CD4-positive, alpha-beta T cell treated with Interleukin-21 for 1 hour (primary cell): ENCODE measurements around the gene EYS.
"Not testable (repeated sequence)": the region's sequence is repeated elsewhere in the genome, so short reads cannot be mapped to it uniquely, and the experiment has no call there.

Experiments used
- DNase-seq: peaks from one replicate; pipeline ENCODE4 v3.0.0-alpha.2; 2020

Gene EYS

DNA sequence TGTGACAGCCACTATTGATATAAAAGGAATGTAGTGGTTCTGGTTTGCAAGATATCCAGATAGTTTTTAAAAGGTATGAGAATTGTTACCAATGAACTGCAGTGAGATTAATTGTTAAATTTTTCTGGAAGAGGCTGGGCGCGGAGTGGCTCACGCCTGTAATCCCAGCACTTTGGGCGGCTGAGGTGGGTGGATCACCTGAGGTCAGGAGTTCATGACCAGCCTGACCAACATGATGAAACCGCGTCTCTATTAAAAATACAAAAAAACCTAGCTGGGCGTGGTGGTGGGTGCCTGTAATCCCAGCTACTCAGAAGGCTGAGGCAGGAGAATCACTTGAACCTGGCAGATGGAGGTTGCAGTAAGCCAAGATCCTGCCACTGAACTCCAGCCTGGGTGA lies 1906.6 kb downstream of the EYS start:
- not testable (repeated sequence) for DNase-seq

- no peak for DNase-seq
These were observed 1907.2 kb downstream of the EYS start for GRCh38 chr6:63799813-63800212.

DNA sequence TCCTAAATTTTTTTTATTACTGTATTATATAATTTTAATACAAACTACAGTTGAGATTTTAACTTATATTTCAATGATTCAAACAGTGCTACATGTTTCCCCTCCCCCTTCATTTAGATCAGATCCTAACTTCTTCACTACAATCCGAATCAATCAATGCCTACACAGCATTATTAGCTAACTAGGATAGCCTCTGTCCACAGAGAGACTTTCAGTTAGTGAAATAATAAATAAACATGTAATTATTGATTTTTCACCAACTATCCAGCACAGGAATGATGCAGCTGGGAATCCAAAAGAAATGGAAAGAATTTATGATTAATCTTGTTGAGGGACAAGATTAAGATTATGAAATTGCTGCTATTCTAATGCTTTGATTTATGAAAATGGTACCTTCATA lies 1907.7 kb downstream of the EYS start:
- no peak for DNase-seq

- DNase-seq, result no peak
These were observed 1908.6 kb downstream of the EYS start for GRCh38 chr6:63798378-63798777.

GRCh38 chr6:63797721-63798120 lies 1909.3 kb downstream of the EYS start:
- DNase-seq, result no peak

GRCh38 chr6:63795826-63796225 lies 1911.2 kb downstream of the EYS start:
- DNase-seq, result no peak

DNA sequence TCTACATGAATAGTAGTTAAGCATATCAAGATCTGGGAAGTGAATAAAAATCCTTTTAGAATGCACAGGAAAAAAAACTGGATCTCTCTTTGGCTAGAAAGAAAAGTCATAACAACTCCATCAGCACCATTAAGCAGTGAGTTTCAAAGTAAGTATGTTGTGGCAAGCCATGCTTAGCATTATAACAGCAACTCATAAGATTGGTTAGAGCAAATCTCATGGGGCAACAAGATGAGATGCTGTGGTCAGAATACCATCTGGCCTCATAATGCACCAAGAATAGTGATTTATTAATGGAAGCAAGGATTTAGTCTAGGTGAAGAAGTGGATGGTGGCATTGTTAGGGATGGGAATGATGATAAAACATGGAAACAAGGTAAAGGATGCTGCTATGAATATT lies 1912.0 kb downstream of the EYS start:
- DNase-seq, result no peak

GRCh38 chr6:63793465-63794137 lies 1913.4 kb downstream of the EYS start:
- no peak for DNase-seq

- DNase-seq, result no peak
These were observed 1914.1 kb downstream of the EYS start for GRCh38 chr6:63792736-63793464.

- no peak for DNase-seq
These were observed 1916.7 kb downstream of the EYS start for GRCh38 chr6:63790334-63790733.

DNA sequence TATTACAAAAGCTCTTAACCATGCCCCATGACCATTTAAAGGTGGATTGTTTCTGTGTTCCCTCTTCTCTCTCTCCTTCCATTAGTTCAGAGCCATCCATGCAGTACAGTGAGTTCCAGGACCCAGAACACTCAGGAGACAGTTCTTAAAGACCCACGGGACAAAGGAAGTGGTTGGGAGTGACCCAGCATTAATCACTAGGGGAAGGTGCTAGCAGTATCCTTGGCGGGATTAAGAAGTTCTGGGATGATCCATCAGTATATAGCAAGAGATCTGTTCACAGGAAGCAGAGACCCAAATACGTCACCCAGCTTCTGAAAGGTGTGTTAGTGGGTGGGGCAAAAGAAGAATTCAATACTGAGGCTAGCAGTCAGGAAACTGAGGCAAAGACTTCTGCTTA lies 1917.3 kb downstream of the EYS start:
- DNase-seq, result no peak

- no peak for DNase-seq
These were observed 1918.5 kb downstream of the EYS start for GRCh38 chr6:63788569-63788968.

GRCh38 chr6:63787021-63787420 lies 1920.0 kb downstream of the EYS start:
- DNase-seq, result no peak

GRCh38 chr6:63785006-63785405 lies 1922.0 kb downstream of the EYS start:
- no peak for DNase-seq

DNA sequence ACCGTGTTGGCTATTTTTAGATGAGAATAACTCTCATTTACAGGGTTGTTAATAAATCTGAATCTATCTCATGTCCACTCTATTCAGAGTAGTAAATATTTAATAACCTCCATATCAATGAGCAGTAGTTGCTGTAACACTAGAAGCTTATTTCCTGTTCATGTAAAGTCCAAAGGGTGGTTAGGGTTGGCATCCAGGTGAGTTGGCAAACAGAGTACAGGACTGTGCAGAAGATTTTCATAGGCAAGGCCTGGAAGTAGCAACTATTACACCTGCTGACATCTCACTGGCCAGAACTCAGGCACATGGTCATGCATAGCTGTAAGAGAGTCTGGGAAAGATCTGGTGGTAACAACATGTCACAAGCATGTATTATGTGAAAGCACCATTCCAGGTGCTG lies 1923.9 kb downstream of the EYS start:
- DNase-seq, result no peak

DNA sequence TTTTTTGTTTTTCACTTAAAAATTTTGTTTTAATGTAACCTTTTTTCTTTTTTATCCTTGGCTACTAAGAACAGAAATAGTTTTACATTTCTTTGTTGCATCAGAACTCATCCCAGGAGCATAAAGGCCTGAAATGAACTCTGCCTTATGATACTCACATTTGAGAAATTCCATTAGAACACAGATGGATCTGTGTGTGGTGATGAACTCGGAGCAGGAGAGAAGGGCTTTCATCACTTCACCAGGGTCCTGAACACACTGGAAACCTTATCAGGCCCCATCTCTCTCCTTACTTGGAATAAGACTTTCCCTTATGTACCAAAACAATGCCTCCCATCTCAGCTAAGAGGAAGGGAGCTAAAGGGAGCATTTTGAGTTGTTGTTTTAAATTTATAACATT lies 1932.1 kb downstream of the EYS start:
- no peak for DNase-seq

- DNase-seq, result no peak
These were observed 1933.8 kb downstream of the EYS start for GRCh38 chr6:63773200-63773599.

GRCh38 chr6:63765828-63766227 lies 1941.2 kb downstream of the EYS start:
- DNase-seq, result no peak

- peak; percentile 68 for DNase-seq
These were observed 1942.6 kb downstream of the EYS start for GRCh38 chr6:63764318-63764916.

DNA sequence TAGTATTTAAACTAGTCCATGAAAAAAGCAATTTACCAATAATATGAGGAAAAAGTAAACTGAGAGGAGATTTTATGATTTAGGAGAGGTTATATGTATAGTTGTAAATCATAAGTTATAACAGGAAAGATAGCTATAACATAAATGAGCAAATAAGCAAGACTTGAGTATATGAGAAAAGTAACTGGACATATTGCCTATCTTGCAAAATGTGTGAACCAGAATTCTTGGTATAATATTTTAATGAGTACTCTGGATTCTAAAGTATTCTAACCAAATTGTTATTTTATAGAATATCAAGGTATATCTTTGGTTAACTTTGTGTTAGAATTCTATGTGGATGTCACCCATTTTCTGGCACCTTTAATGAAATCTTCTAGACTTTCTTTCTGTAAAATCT lies 1946.8 kb downstream of the EYS start:
- DNase-seq, result no peak

- DNase-seq, result no peak
These were observed 1947.4 kb downstream of the EYS start for GRCh38 chr6:63759605-63760105.

GRCh38 chr6:63757826-63758225 lies 1949.2 kb downstream of the EYS start:
- no peak for DNase-seq

- DNase-seq, result not testable (repeated sequence)
These were observed 1949.8 kb downstream of the EYS start for GRCh38 chr6:63757275-63757674.

GRCh38 chr6:63750400-63750799 lies 1956.6 kb downstream of the EYS start:
- no peak for DNase-seq
